ENCODE data around the gene RNF187. TPM values are rescaled to one million over a fixed set of nuclear protein-coding genes. Genes with fewer than 3 reads are reported as not detected.

The RNF187 gene
- total RNA-seq, 3 donors from 2014 or later (not counting 1 experiment from before 2014, with no cell fraction given), result 68.6 to 102 (median 77.3) TPM

DNA sequence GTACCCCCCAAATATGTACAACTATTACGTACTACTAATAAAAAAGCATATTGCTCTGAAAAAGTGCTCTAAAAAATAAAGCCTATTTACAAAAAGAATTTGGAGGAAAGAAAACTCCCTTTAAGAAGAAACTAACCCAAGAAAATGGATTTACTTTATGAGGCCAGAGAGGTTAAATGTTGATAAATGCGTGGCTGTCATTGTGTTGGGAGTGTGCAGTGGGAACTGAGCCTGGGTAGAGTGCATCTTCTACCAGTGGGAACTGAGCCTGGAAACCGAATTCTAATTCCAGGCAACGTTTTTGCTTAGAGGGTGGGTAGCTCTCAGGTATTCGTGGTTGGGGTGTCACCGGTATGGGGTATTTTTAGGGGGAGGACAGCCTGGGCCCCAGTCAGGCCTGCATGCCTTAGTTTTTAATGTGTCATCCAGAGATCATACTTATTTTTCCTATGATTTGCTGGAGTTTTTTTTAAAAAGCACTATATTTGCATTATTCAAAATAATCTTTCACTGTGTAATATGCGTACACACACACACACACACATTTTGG, 24.1 kb upstream of the RNF187 start:
- ATAC-seq (no peak), DNase-seq (no peak)
- Mint-ChIP-seq H3K36me3 (no peaks in the 10 kb centered on the region), H3K27ac (peak overlapping the region in 1 of 2 donors; percentile 79), H3K4me1 (peaks cover 46 to 48% of the 10 kb centered on the region in 2 donors), H3K27me3 (ENCODE audit: low read depth in 2 of 2) (peaks cover 12 to 15% of the 10 kb centered on the region in 2 donors), H3K9me3 (no peaks in the 10 kb centered on the region), H3K4me3 (peak overlapping the region; percentile 92)
- H3K27ac ChIP-seq (ENCODE audit: low read length), result no peak overlapping the region
- H3K9me3 ChIP-seq (ENCODE audit: control insufficient read depth, insufficient read depth, low read length), result no peaks in the 10 kb centered on the region
- H3K36me3 ChIP-seq (ENCODE audit: control insufficient read depth, insufficient read depth, low read length), result no peaks in the 10 kb centered on the region
- intact Hi-C loops (cut with micrococcal nuclease), result no loop called here
- no peaks in the 10 kb centered on the region for H3K27me3 ChIP-seq (ENCODE audit: control insufficient read depth, insufficient read depth, low read length)
- H3K4me3 ChIP-seq (ENCODE audit: low read length), result no peak overlapping the region
- no peak for TF ChIP-seq CTCF (IDR thresholded peaks at IDR 0.05)
- WGBS (ENCODE audit: insufficient coverage), result 35% methylated on average over 5 of the region's 7 CpGs
- peaks cover 45% of the 10 kb centered on the region for H3K4me1 ChIP-seq (ENCODE audit: control insufficient read depth, insufficient read depth, low read length)

DNA sequence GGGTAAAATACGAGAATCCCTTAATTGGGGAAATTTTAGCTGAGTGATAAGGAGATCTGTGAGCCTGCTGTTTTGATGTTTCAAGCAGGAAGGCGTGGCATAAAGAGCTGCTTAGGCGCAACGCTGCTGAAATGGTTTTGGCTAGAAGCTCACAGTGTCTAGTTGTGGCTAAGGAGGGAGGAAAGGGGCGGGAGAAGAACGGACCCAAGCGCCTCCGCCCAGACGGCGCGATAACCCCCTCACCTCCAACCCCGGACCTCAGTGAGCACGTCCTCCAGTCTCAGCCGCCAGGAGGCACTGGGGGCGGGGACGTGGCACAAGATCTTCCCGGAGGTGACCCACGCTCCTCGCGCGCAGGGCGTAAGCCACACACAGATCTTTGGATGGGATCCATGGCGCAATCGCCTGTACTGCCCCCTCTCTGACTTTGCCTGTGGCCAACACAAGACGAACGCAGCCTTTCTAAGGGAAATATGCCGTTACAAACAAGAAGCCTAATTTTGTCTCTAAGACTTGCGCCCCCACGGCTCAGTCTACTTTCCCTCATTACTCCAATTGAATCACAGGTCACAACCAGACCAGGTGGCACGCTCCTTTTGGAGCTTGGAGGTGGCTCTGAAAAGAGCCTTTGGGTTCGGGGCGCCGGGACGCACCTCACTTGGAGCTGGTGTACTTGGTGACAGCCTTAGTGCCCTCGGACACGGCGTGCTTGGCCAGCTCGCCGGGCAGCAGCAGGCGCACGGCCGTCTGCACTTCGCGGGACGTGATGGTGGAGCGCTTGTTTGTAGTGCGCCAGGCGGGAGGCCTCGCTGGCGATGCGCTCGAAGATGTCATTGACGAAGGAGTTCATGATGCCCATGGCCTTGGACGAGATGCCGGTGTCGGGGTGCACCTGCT, 23.4 kb upstream of the RNF187 start:
- Mint-ChIP-seq H3K27ac (peak overlapping the region; percentile 79 to 81), H3K4me1 (peaks cover 42 to 43% of the 10 kb centered on the region in 2 donors), H3K36me3 (no peaks in the 10 kb centered on the region), H3K4me3 (peak overlapping the region; percentile 92), H3K27me3 (ENCODE audit: low read depth in 2 of 2) (peaks cover 18 to 19% of the 10 kb centered on the region in 2 donors), H3K9me3 (no peaks in the 10 kb centered on the region)
- H3K9me3 ChIP-seq (ENCODE audit: control insufficient read depth, insufficient read depth, low read length), result no peaks in the 10 kb centered on the region
- H3K4me1 ChIP-seq (ENCODE audit: control insufficient read depth, insufficient read depth, low read length), result peaks cover 38% of the 10 kb centered on the region
- peak in 1 of 2 donors; percentile 70 for DNase-seq
- TF ChIP-seq CTCF (IDR thresholded peaks at IDR 0.05), result peak; percentile 13
- no peak overlapping the region for H3K27ac ChIP-seq (ENCODE audit: low read length)
- peak overlapping the region; percentile 25 for H3K4me3 ChIP-seq (ENCODE audit: low read length)
- peaks cover 2% of the 10 kb centered on the region for H3K27me3 ChIP-seq (ENCODE audit: control insufficient read depth, insufficient read depth, low read length)
- intact Hi-C loops (cut with micrococcal nuclease), result loop anchor here (2.0 kb wide), 1 partner anchor 23 kb away; the partner anchor contains the start of gene RNF187
- peak; percentile 39 to 59 (median 59) for ATAC-seq
- WGBS (ENCODE audit: insufficient coverage), result 3% methylated on average over 52 of the region's 56 CpGs
- no peaks in the 10 kb centered on the region for H3K36me3 ChIP-seq (ENCODE audit: control insufficient read depth, insufficient read depth, low read length)

DNA sequence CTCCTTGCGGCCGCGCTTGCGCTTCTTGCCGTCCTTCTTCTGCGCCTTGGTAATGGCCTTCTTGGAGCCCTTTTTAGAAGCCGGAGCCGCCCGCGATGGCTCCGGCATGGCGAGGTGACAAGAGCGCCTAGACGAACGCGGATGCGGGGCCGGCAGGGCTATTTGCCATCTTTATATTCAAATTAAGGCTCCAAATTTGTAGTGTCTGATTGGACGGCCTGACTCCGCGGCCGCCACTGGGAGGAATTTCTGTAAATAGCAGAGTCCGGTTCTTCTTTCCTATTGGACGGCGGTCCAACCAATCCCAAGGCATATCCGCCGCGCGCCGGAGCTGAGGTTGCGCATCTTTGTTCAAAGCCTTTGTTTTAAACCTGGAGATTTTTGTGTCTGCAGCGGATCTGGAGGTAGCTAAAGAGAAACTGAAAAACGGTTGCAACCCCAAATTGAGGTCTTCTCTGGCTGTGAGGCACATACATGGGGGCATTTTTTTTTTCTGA, 22.6 kb upstream of the RNF187 start:
- H3K9me3 Mint-ChIP-seq, result no peaks in the 10 kb centered on the region
- H3K36me3 ChIP-seq (ENCODE audit: control insufficient read depth, insufficient read depth, low read length), result no peaks in the 10 kb centered on the region
- ATAC-seq, result peak; percentile 92 to 93 (median 93)
- no peaks in the 10 kb centered on the region for H3K9me3 ChIP-seq (ENCODE audit: control insufficient read depth, insufficient read depth, low read length)
- peak overlapping the region; percentile 25 for H3K27ac ChIP-seq (ENCODE audit: low read length)
- H3K27me3 Mint-ChIP-seq (ENCODE audit: low read depth in 2 of 2), result peaks cover 22 to 25% of the 10 kb centered on the region in 2 donors
- no peak for TF ChIP-seq CTCF (IDR thresholded peaks at IDR 0.05)
- DNase-seq, result peak; percentile 71 to 94
- peaks cover 42 to 43% of the 10 kb centered on the region in 2 donors for H3K4me1 Mint-ChIP-seq
- H3K4me3 Mint-ChIP-seq, result peak overlapping the region; percentile 92
- H3K4me1 ChIP-seq (ENCODE audit: control insufficient read depth, insufficient read depth, low read length), result peaks cover 31% of the 10 kb centered on the region
- H3K27me3 ChIP-seq (ENCODE audit: control insufficient read depth, insufficient read depth, low read length), result peaks cover 8% of the 10 kb centered on the region
- peak overlapping the region; percentile 79 to 81 for H3K27ac Mint-ChIP-seq
- peak overlapping the region; percentile 30 for H3K4me3 ChIP-seq (ENCODE audit: low read length)
- WGBS (ENCODE audit: insufficient coverage), result 3% methylated on average over 33 of the region's 33 CpGs
- no peaks in the 10 kb centered on the region for H3K36me3 Mint-ChIP-seq
- intact Hi-C loops (cut with micrococcal nuclease), result loop anchor here (2.0 kb wide), 1 partner anchor 22 kb away; the partner anchor contains the start of gene RNF187

Data from natural killer cell (primary cell).